H9 (cell line): ENCODE measurements around the gene DNAJC17. TPM values are rescaled to one million over a fixed set of nuclear protein-coding genes. Genes with fewer than 3 reads are reported as not detected.

Experiments used
- DNase-seq: peaks from one replicate; pipeline ENCODE4 v3.0.0-alpha.2; 2017
- H2AFZ ChIP-seq: one replicate; pipeline ENCODE4 v1.6.1; 2013; ENCODE audit warnings: mild to moderate bottlenecking, low read length, control low read depth, moderate library complexity
- H2AK5ac ChIP-seq: 2 replicates; pipeline ENCODE4 v1.6.1; 2013; ENCODE audit warnings: low read length, control low read depth, mixed read lengths; ENCODE audit not compliant: insufficient read length
- H2BK120ac ChIP-seq: one replicate; pipeline ENCODE4 v1.6.1; 2013; ENCODE audit warnings: low read depth, mild to moderate bottlenecking, low read length, control low read depth, inconsistent platforms; ENCODE audit not compliant: poor library complexity, severe bottlenecking
- H2BK12ac ChIP-seq: 2 replicates; pipeline ENCODE4 v1.6.1; 2013; ENCODE audit warnings: low read length, control low read depth, mixed read lengths, low read depth; ENCODE audit not compliant: insufficient read length
- H2BK15ac ChIP-seq: 2 replicates; pipeline ENCODE4 v1.6.1; 2013; ENCODE audit warnings: low read depth, low read length, control low read depth
- H2BK20ac ChIP-seq: one replicate; pipeline ENCODE4 v1.6.1; 2013; ENCODE audit warnings: low read depth, mild to moderate bottlenecking, low read length, control low read depth, inconsistent platforms; ENCODE audit not compliant: poor library complexity, severe bottlenecking
- H2BK5ac ChIP-seq: 2 replicates; pipeline ENCODE4 v1.6.1; 2013; ENCODE audit warnings: low read length, control low read depth, mixed read lengths; ENCODE audit not compliant: insufficient read length
- H3K14ac ChIP-seq: 2 replicates; pipeline ENCODE4 v1.6.1; 2013; ENCODE audit warnings: low read length, control low read depth; ENCODE audit not compliant: insufficient read depth
- H3K18ac ChIP-seq: 2 replicates; pipeline ENCODE4 v1.6.1; 2013; ENCODE audit warnings: low read depth, mild to moderate bottlenecking, mixed read lengths, low read length, control low read depth; ENCODE audit not compliant: insufficient read length
- H3K23ac ChIP-seq: 2 replicates; pipeline ENCODE4 v1.6.1; 2013; ENCODE audit warnings: low read length, control low read depth, mixed read lengths, low read depth; ENCODE audit not compliant: insufficient read length
- H3K23me2 ChIP-seq: 2 replicates; pipeline ENCODE4 v1.6.1; 2013; ENCODE audit warnings: low read depth, mild to moderate bottlenecking, mixed read lengths, low read length, control low read depth; ENCODE audit not compliant: insufficient read length, poor library complexity, severe bottlenecking
- H3K27ac ChIP-seq: 2 replicates; pipeline ENCODE4 v1.5.1; 2013; ENCODE audit warnings: low read length, control low read depth, mixed read lengths, low read depth; ENCODE audit not compliant: insufficient read length
- H3K27me3 ChIP-seq: 2 replicates; pipeline ENCODE4 v1.6.1; 2013; ENCODE audit warnings: low read length, control low read depth, inconsistent platforms; ENCODE audit not compliant: insufficient read depth
- H3K4ac ChIP-seq: 2 replicates; pipeline ENCODE4 v1.6.1; 2013; ENCODE audit warnings: low read depth, mild to moderate bottlenecking, control low read depth, inconsistent platforms, low read length, moderate library complexity
- H3K4me1 ChIP-seq: 2 replicates; pipeline ENCODE4 v1.6.1; 2013; ENCODE audit warnings: low read length, control low read depth, inconsistent platforms; ENCODE audit not compliant: insufficient read depth
- H3K4me2 ChIP-seq: 2 replicates; pipeline ENCODE4 v1.6.1; 2013; ENCODE audit warnings: low read length, control low read depth, mixed read lengths; ENCODE audit not compliant: insufficient read length, insufficient read depth
- H3K56ac ChIP-seq: 2 replicates; pipeline ENCODE4 v1.6.1; 2013; ENCODE audit warnings: low read depth, mild to moderate bottlenecking, mixed read lengths, low read length, control low read depth; ENCODE audit not compliant: insufficient read length
- H3K79me1 ChIP-seq: 2 replicates; pipeline ENCODE4 v1.6.1; 2013; ENCODE audit warnings: low read depth, mild to moderate bottlenecking, moderate library complexity, low read length, control low read depth, inconsistent platforms; ENCODE audit not compliant: insufficient read depth, poor library complexity, severe bottlenecking
- H3K79me2 ChIP-seq: 2 replicates; pipeline ENCODE4 v1.6.1; 2013; ENCODE audit warnings: low read length, control low read depth, inconsistent platforms; ENCODE audit not compliant: insufficient read depth
- H3K9ac ChIP-seq: 2 replicates; pipeline ENCODE4 v1.6.1; 2013; ENCODE audit warnings: low read length, control low read depth, mixed read lengths; ENCODE audit not compliant: insufficient read length; ENCODE audit errors: extremely low read depth
- H3K9me3 ChIP-seq: one replicate; pipeline ENCODE4 v1.6.1; 2013; ENCODE audit warnings: low read depth, low read length, inconsistent platforms; ENCODE audit not compliant: control insufficient read depth
- H3T11ph ChIP-seq: one replicate; pipeline ENCODE4 v1.6.1; 2013; ENCODE audit warnings: mild to moderate bottlenecking, low read length, control low read depth, inconsistent platforms
- H4K20me1 ChIP-seq: one replicate; pipeline ENCODE4 v1.6.1; 2013; ENCODE audit not compliant: control insufficient read depth, insufficient read length, insufficient read depth
- H4K5ac ChIP-seq: 2 replicates; pipeline ENCODE4 v1.6.1; 2013; ENCODE audit warnings: low read depth, mild to moderate bottlenecking, mixed read lengths, low read length, control low read depth; ENCODE audit not compliant: insufficient read length
- H4K8ac ChIP-seq: replicated peaks from 2 replicates; pipeline ENCODE4 v1.6.1; 2013; ENCODE audit warnings: low read length, control low read depth, mixed read lengths, low read depth; ENCODE audit not compliant: insufficient read length
- H4K91ac ChIP-seq: 2 replicates; pipeline ENCODE4 v1.6.1; 2013; ENCODE audit warnings: low read depth, mild to moderate bottlenecking, moderate library complexity, mixed read lengths, low read length, control low read depth; ENCODE audit not compliant: insufficient read length
- H3K27ac Mint-ChIP-seq, 3 experiments: 2 replicates in 2 of 3; 3 replicates in 1 of 3; pipeline ENCODE4 v1.8.0; 2020 to 2021; ENCODE audit warnings: mixed read lengths in 3 of 3, mild to moderate bottlenecking in 1 of 3, moderate library complexity in 1 of 3
- H3K27me3 Mint-ChIP-seq: 2 replicates; pipeline ENCODE4 v1.8.0; 2021; ENCODE audit warnings: low read depth, mild to moderate bottlenecking, moderate library complexity, mixed read lengths
- H3K36me3 Mint-ChIP-seq, 3 experiments: 2 replicates in 2 of 3; 3 replicates in 1 of 3; pipeline ENCODE4 v1.8.0; 2020 to 2021; ENCODE audit warnings: low read depth in 3 of 3, mixed read lengths in 3 of 3; ENCODE audit not compliant: insufficient read depth in 1 of 3
- H3K4me1 Mint-ChIP-seq, 2 experiments: 2 replicates each; pipeline ENCODE4 v1.8.0; 2020; ENCODE audit warnings: mixed read lengths in 2 of 2
- H3K4me3 Mint-ChIP-seq, 2 experiments: 2 replicates in 1 of 2; 3 replicates in 1 of 2; pipeline ENCODE4 v1.8.0; 2020 to 2021; ENCODE audit warnings: mild to moderate bottlenecking in 2 of 2, mixed read lengths in 2 of 2, moderate library complexity in 1 of 2
- H3K9me3 Mint-ChIP-seq, 2 experiments: 2 replicates in 1 of 2; 3 replicates in 1 of 2; pipeline ENCODE4 v1.8.0; 2020; ENCODE audit warnings: mild to moderate bottlenecking in 2 of 2, mixed read lengths in 2 of 2, moderate library complexity in 1 of 2
- CTCF ChIP-seq: fragments of 200-600 bp; sonication (generic); conservative IDR thresholded peaks from 3 replicates; pipeline ENCODE4 v1.8.0; 2021; ENCODE audit warnings: antibody characterized with exemption, mild to moderate bottlenecking
- WGBS: extraction: QIAGEN DNeasy Blood & Tissue Kit; methylation state at CpG from one replicate; pipeline ENCODE4 v1.1.7; 2013; ENCODE audit warnings: missing lambda C conversion rate, low lambda C conversion rate, mixed read lengths; ENCODE audit not compliant: insufficient read length; ENCODE audit errors: extremely low coverage; 5-methylcytosine and 5-hydroxymethylcytosine counted together
- total RNA-seq: library from RNA; stranded (reverse); gene quantifications from 2 replicates; pipeline ENCODE4 v1.2.1, GENCODE V29; 2021

DNAJC17 gene
- total RNA-seq, 1 experiment from 2014 or later, result 38.3 TPM

- no peaks in the 10 kb centered on the region for H3K9me3 Mint-ChIP-seq
- no peak overlapping the region for H2AK5ac ChIP-seq
- H3K27ac ChIP-seq, result no peak overlapping the region
- H3K23me2 ChIP-seq, result no peaks in the 10 kb centered on the region
- no peak overlapping the region for H3K23ac ChIP-seq
- no peak overlapping the region for H3K4ac ChIP-seq
- H4K91ac ChIP-seq, result no peak overlapping the region
- no peak overlapping the region for H3K56ac ChIP-seq
- no peak overlapping the region for H3K9ac ChIP-seq
- H3K36me3 Mint-ChIP-seq, result peaks cover 25 to 79% (median 78%) of the 10 kb centered on the region in 3 experiments; a peak in 6 of 7 replicates
- H3K18ac ChIP-seq, result no peak overlapping the region
- H3K4me1 Mint-ChIP-seq, result peaks cover 9 to 10% of the 10 kb centered on the region in 2 experiments
- no peaks in the 10 kb centered on the region for H3K79me2 ChIP-seq
- no peak overlapping the region for H3K4me2 ChIP-seq
- no peaks in the 10 kb centered on the region for H3K9me3 ChIP-seq
- H2BK12ac ChIP-seq, result no peak overlapping the region
- no peak overlapping the region for H3K4me3 Mint-ChIP-seq
- no peak overlapping the region for H2BK15ac ChIP-seq
- no peaks in the 10 kb centered on the region for H4K20me1 ChIP-seq
- no peak overlapping the region for H2AFZ ChIP-seq
- no peak for DNase-seq
- no peak overlapping the region for H4K8ac ChIP-seq
- no peaks in the 10 kb centered on the region for H3K27me3 Mint-ChIP-seq
- H3T11ph ChIP-seq, result no peak overlapping the region
- H2BK5ac ChIP-seq, result no peak overlapping the region
- no peak overlapping the region for H2BK120ac ChIP-seq
- WGBS, result no CpG with 5 or more reads among the region's 16 CpGs
- no peaks in the 10 kb centered on the region for H3K79me1 ChIP-seq
- no peak overlapping the region for H3K14ac ChIP-seq
- H3K27me3 ChIP-seq, result no peaks in the 10 kb centered on the region
- no peak overlapping the region for H2BK20ac ChIP-seq
- H3K27ac Mint-ChIP-seq, result no peak overlapping the region
- H3K4me1 ChIP-seq, result no peaks in the 10 kb centered on the region
- H4K5ac ChIP-seq, result no peak overlapping the region
- TF ChIP-seq CTCF, result no peak
Observed at GRCh38 chr15:40853241-40853890, 46.1 kb upstream of the DNAJC17 start.
